B cell (primary cell): ENCODE results near the gene HOXB3.

Source experiments
- CTCF ChIP-seq: fragments of 200-600 bp; IDR thresholded peaks from one replicate; pipeline ENCODE4 v1.8.0; 2022; ENCODE audit warnings: antibody characterized with exemption, mild to moderate bottlenecking
- EZH2 ChIP-seq: IDR thresholded peaks from 2 replicates; pipeline ENCODE4 v1.6.1; 2012; ENCODE audit warnings: borderline replicate concordance, low read depth, mild to moderate bottlenecking, moderate library complexity, low read length; ENCODE audit not compliant: insufficient read depth, poor library complexity, severe bottlenecking

GRCh38 chr17:48503747-48504146 lies 86.3 kb downstream of the HOXB3 start:
- TF ChIP-seq CTCF (no peak), EZH2 (no peak)
